HG03378 (cell line): Measurements from ENCODE around the gene CFAP54.
"Not testable (repeated sequence)": the region's sequence is repeated elsewhere in the genome, so short reads cannot be mapped to it uniquely, and the experiment has no call there.

Experiments
- ATAC-seq: cut with Tn5 transposase; IDR thresholded peaks from one replicate; pipeline ENCODE4 v1.9.1; 2021; ENCODE audit warnings: mild to moderate bottlenecking, moderate library complexity; ENCODE audit not compliant: unreplicated experiment

CFAP54 gene

DNA sequence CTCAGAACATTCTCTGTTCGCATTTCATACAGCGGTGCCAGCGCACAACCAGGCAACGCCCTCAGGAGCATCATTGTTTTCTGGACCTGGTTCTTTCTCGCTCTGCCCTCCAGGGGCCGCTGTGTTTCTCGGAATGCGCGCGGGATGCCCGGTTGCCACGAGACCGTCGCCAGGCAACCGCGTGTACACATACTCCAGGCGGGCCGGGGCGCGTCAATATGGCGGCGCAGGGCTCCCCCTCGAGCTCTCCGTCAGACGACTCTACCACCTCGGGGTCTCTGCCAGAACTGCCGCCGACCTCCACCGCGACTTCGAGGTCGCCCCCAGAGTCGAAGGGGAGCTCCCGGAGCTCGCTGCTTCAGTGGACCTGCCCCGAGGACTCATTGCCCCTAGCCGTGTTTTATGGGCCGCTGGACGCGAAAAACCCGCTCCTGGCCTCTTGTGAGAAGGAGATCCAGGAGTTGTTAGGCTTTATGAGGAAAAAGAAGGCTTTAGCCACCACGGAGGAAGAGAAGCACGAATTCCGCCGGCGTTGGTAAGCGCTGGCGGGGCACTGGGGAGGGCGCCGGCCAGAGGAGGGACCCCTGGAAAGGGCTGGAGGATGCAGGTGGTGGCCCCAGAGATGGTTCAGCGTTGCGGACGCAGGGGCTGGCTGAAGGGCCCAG, at the start of gene CFAP54:
CFAP54 (plus strand) TSS at position 186 of the 665 bp plus-strand sequence; CDS start at position 219, 33 bp downstream.
- peak; percentile 94 for ATAC-seq

- no peak for ATAC-seq
Observed at GRCh38 chr12:96441816-96442215, 47.6 kb upstream of the CFAP54 start.

DNA sequence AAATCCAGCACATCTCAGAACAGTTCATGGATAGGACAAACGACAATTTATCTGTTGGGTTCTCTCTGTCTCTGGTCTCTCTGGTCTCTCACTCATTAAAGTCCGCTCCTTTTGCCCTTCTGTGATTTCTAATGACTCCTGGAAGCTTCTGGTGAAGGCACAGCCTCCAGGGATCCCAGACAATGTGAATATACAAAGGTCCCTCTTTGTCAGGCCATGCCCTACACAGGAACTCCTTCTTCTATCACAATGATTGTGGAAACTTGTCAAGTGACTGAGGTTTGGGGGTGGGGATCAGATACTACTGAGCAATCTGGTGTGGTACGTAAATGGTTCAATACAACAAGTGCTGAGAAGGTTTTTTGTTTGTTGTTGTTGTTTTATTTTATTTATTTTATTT, 46.5 kb upstream of the CFAP54 start:
- ATAC-seq = no peak

- ATAC-seq = no peak
Observed at GRCh38 chr12:96444399-96444798, 45.0 kb upstream of the CFAP54 start.

- peak; percentile 97 for ATAC-seq
Observed at GRCh38 chr12:96445691-96446583, 43.4 kb upstream of the CFAP54 start.

DNA sequence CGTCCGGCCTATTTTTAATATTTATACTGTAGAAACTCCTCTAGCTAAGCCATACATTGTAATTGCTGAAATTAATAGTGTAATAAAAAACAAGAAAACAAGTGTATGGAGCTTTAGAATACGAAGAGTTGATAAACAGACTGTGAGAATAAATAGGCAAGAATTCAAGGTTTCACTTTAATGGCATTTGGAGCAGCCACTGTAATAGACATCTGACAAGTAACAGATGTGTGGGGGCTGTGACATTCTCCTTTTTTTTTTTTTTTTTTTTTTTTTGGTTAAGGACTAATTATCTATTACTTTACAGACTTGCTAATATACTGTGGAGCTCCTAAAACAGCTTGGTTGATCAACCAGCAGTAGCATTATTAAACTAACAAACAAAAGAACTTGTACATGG, 42.1 kb upstream of the CFAP54 start:
- no peak for ATAC-seq

DNA sequence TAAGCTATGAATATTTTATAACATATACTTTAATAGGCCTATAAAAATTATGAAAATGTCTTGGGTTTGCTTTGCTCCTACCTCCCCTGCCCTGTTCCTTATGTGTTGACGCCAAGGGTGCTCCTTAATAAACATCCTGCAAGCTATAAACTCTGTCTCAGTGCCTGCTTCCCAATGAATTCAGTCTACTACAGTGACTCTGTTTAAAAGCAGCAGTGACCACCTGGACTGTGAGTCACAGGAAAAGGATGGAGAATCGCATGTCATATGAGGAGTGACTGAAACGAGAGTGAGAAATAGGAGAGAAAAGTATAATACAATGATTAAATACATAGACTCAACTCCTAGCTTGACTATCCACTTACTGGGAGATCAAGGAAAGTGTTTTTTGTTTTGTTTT, 41.1 kb upstream of the CFAP54 start:
- ATAC-seq = no peak

DNA sequence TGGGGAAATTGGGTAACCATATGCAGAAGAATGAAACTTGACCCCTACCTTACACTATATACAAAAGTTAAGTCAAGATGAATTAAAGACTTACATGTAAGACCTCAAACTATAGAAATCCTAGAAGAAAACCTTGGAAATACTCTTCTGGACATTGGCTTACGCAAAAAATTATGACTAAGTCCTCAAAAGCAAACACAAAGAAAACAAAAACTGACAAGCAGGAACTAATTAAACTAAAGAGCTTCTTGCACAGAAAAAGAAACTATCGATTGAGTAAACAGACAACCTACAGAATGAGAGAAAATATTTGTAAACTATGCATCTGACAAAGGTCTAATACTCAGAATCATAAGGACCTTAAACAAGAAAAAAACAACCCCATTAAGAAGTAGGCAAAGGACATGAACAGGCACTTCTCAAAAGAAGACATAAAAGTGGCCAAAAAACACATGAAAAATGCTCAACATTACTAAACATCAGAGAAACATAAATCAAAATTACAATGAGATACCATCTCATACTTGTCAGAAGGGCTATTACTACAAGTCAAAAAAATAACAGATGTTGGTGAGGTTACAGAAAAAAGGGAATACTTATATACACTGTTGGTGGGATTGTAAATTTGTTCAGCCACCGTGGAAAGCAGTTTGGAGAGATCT, 37.0 kb upstream of the CFAP54 start:
- no peak for ATAC-seq

- no peak for ATAC-seq
Observed at GRCh38 chr12:96454396-96454795, 35.0 kb upstream of the CFAP54 start.

DNA sequence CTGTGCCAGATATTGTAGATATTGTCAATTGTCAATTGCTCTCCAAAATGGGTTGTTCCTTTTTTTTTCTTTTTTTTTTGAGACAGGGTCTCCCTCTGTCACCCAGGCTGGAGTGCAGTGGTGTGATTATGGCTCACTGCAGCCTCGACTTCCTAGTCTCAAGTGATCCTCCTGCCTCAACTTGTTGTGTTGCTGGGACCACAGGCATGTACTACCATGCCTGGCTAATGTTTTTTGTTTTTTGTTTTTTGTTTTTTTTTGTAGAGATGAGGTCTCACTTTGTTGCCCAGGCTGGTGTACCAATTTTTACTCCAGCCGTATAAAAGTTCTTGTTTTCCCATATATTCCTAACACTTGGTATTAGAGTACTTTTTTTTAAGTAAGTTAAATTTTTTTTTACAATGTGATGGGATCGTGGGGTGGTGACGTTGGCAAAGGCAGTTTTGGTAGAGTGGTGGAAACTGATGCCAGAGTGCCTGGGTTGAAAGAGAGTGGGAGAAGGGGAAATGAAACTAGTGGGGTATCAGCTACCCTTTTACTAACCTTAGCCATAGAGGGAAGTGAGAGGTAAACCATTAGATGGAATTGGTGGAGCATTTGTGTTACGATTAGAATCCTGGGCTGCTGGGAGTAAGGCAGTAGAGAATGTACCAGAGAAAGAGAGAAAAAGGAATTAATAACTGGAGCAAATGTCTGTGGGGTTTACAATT, 33.0 kb upstream of the CFAP54 start:
- ATAC-seq = peak; percentile 95

GRCh38 chr12:96457191-96457930, 32.0 kb upstream of the CFAP54 start:
- ATAC-seq = no peak

GRCh38 chr12:96459281-96459680, 30.1 kb upstream of the CFAP54 start:
- ATAC-seq = not testable (repeated sequence)

- no peak for ATAC-seq
Observed at GRCh38 chr12:96462571-96463280, 26.7 kb upstream of the CFAP54 start.

GRCh38 chr12:96465896-96466295, 23.5 kb upstream of the CFAP54 start:
- no peak for ATAC-seq

GRCh38 chr12:96466939-96467751, 22.2 kb upstream of the CFAP54 start:
- no peak for ATAC-seq

DNA sequence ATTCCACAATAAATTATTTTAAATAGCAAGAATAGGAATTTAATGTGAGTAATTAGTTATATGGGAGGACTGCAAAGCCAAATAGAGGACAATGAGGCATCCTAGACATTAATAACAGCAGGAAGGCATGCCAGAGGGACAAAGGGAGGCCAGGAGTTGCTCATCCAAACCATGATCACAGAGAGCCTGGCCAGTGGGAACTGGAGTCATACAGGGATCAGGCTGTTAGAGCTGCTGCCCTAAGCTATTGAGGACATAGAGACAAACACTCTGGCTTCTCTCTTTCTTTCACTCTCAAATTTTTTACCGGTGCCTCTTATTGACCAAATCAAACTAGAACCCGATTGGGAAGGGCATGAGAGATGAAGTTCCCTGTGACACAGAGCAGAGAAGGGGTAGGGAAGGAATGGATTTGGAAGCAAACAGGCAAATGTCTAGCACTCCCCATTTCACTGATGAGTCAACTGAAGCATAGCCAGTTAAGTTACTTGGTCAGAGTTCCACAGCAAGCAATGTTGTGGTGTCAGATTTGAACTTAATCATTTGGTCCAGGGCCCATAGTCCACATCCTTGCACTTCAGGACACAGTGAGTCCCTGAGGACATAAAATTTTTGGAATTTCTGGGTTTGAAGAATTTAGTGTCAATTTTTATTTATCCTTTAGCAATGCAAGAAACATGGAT, 17.9 kb upstream of the CFAP54 start:
- no peak for ATAC-seq

GRCh38 chr12:96472384-96472783, 17.0 kb upstream of the CFAP54 start:
- no peak for ATAC-seq

DNA sequence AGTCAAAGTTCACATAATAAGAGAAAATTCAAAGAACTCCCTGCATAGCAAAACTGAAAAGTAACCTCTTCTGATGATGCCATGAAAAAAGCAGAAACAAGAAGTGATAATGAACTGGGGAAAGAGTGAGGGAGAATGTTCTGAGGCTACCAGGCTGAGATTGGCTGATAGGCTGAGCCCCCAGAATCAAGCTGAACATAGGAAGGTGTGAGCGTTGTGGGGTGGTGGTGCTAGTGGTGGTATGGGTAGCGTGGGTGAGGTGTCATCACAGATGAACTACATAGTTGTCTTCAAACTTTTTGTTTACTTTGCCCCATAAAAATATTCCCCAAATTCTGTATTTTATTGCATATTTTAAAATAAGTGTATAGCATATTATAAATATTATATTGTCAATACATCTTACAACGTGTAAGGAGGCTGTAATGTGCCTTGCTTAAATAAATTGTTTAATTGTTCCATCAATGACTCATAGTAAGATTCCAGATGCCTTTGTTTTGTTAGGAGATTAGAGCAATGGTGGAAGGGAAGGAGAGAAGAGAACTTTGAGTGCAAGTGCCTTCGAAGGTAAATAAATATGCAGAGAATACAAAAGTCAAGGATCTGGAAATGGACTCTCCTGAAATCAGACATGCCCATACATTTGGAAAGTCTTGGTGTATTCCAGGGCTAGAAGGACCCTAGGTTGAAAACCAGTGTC, 15.8 kb upstream of the CFAP54 start:
- no peak for ATAC-seq
